ENCODE measurements around the gene SGF29.
A peak's percentile ranks its signal among the peaks of the same experiment; 100 is the strongest.
"Not testable (repeated sequence)": the region's sequence is repeated elsewhere in the genome, so short reads cannot be mapped to it uniquely, and the experiment has no call there.

SGF29 gene

GRCh38 chr16:28553776-28554633 lies at the start of gene SGF29:
TSS of gene SGF29 (plus strand) at chr16:28553920. CDS start at chr16:28581070, 27,150 bp downstream.
- DNase-seq, result peak; percentile 80

- peak; percentile 79 for DNase-seq
Observed at GRCh38 chr16:28504707-28505404, 48.9 kb upstream of the SGF29 start.

- no peak for DNase-seq
Observed at GRCh38 chr16:28505489-28506137, 48.1 kb upstream of the SGF29 start.

- no peak for DNase-seq
Observed at GRCh38 chr16:28511031-28511430, 42.7 kb upstream of the SGF29 start.

- no peak for DNase-seq
Observed at GRCh38 chr16:28511801-28512789, 41.6 kb upstream of the SGF29 start.

- no peak for DNase-seq
Observed at GRCh38 chr16:28513484-28514181, 40.1 kb upstream of the SGF29 start.

- no peak for DNase-seq
Observed at GRCh38 chr16:28514246-28514645, 39.5 kb upstream of the SGF29 start.

GRCh38 chr16:28520672-28521071 lies 33.0 kb upstream of the SGF29 start:
- no peak for DNase-seq

- no peak for DNase-seq
Observed at GRCh38 chr16:28521436-28521835, 32.3 kb upstream of the SGF29 start.

GRCh38 chr16:28522792-28523191 lies 30.9 kb upstream of the SGF29 start:
- no peak for DNase-seq

GRCh38 chr16:28524681-28525171 lies 29.0 kb upstream of the SGF29 start:
- no peak for DNase-seq

GRCh38 chr16:28526201-28527099 lies 27.3 kb upstream of the SGF29 start:
- no peak for DNase-seq

- DNase-seq, result not testable (repeated sequence)
Observed at GRCh38 chr16:28527100-28527785, 26.5 kb upstream of the SGF29 start.

- no peak for DNase-seq
Observed at GRCh38 chr16:28527985-28528384, 25.7 kb upstream of the SGF29 start.

- DNase-seq, result no peak
Observed at GRCh38 chr16:28528463-28528867, 25.3 kb upstream of the SGF29 start.

- DNase-seq, result no peak
Observed at GRCh38 chr16:28529124-28529523, 24.6 kb upstream of the SGF29 start.

GRCh38 chr16:28531777-28532744 lies 21.7 kb upstream of the SGF29 start:
- DNase-seq, result no peak

GRCh38 chr16:28532940-28533647 lies 20.6 kb upstream of the SGF29 start:
- DNase-seq, result no peak
